OCI-LY3 (cell line): ENCODE measurements around the gene IGSF22.

Experiments used
- EZH2phosphoT487 ChIP-seq: fragments of 200-600 bp; shearing (Covaris generic); IDR thresholded peaks from 2 replicates; pipeline ENCODE4 v1.6.1; 2018; ENCODE audit warnings: antibody characterized with exemption, mixed run types, low read depth
- TF ChIP-seq, protein P1 (sequence below): fragments of 200-600, 300-600 bp; sonication (generic); IDR thresholded peaks from 2 replicates; pipeline ENCODE4 v1.5.1; 2014; ENCODE audit warnings: antibody characterized with exemption, low read length, low read depth

DNA sequence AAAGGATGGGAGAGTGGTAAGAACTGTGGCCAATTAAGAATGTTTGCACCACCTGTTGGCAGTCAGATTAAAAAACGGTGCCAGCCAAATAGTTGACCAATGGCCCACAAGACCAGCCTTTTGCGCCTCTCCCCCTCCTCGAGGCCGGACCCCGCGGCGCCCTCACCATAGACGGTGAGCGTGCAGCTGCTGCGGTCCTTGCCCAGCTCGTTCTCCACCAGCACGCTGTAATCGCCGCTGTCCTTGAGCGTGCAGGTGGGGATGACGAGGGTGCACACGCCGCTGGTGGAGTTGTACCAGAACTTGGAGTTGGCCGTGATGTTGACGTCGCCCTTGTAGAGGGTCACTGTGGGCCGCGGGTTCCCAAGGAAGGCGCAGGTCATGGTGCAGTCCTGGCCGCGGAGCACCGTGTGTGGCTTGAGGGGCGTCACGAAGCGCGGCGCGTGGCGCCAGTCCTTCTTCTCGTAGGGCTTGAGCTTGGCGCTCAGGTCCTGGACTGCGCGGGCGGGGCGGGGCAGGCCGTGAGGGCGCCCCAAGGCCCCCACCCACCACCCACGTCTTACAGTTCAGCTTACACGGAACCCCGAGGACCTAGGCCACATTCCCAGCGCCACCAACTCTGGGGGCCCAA, 20.2 kb downstream of the IGSF22 start:
- TF ChIP-seq, protein P1, sequence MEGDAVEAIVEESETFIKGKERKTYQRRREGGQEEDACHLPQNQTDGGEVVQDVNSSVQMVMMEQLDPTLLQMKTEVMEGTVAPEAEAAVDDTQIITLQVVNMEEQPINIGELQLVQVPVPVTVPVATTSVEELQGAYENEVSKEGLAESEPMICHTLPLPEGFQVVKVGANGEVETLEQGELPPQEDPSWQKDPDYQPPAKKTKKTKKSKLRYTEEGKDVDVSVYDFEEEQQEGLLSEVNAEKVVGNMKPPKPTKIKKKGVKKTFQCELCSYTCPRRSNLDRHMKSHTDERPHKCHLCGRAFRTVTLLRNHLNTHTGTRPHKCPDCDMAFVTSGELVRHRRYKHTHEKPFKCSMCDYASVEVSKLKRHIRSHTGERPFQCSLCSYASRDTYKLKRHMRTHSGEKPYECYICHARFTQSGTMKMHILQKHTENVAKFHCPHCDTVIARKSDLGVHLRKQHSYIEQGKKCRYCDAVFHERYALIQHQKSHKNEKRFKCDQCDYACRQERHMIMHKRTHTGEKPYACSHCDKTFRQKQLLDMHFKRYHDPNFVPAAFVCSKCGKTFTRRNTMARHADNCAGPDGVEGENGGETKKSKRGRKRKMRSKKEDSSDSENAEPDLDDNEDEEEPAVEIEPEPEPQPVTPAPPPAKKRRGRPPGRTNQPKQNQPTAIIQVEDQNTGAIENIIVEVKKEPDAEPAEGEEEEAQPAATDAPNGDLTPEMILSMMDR = no peak
- no peak for TF ChIP-seq EZH2phosphoT487
